HepG2 (cell line): ENCODE data around the gene PIEZO1.

Experiments used
- BRD4 ChIP-seq: sonication (generic); formaldehyde crosslinking; IDR thresholded peaks from 2 replicates; pipeline ENCODE4 v1.4.0; 2020; ENCODE audit warnings: missing genetic modification reagents
- CENPT ChIP-seq: sonication (generic); formaldehyde crosslinking; IDR thresholded peaks from 2 replicates; pipeline ENCODE4 v1.8.0; 2022; ENCODE audit warnings: low read depth, mild to moderate bottlenecking, moderate library complexity, missing genetic modification reagents
- ZFP36 ChIP-seq: fragments of 150-350 bp; IDR thresholded peaks from 2 replicates; pipeline ENCODE4 v1.6.1; 2018; ENCODE audit warnings: borderline replicate concordance, low read length, low read depth; ENCODE audit not compliant: partially characterized antibody
- ZNF30 ChIP-seq: sonication (generic); formaldehyde crosslinking; IDR thresholded peaks from 2 replicates; pipeline ENCODE4 v1.5.0; 2020; ENCODE audit warnings: mild to moderate bottlenecking, missing genetic modification reagents
- ZNF549 ChIP-seq: sonication (generic); formaldehyde crosslinking; IDR thresholded peaks from 2 replicates; pipeline ENCODE4 v1.5.0; 2020; ENCODE audit warnings: missing genetic modification reagents
- TF ChIP-seq, protein P1 (sequence below): IDR thresholded peaks from 2 replicates; pipeline ENCODE4 v1.6.1; 2016; ENCODE audit warnings: low read depth, borderline replicate concordance
- TF ChIP-seq, protein P2 (sequence below): sonication (generic); formaldehyde crosslinking; IDR thresholded peaks from 2 replicates; pipeline ENCODE4 v1.5.0; 2020; ENCODE audit warnings: mild to moderate bottlenecking, missing genetic modification reagents, moderate library complexity
- TF ChIP-seq, protein P3 (sequence below): IDR thresholded peaks from 2 replicates; pipeline ENCODE4 v1.6.1; 2016; ENCODE audit warnings: control low read depth
- TF ChIP-seq, protein P4 (sequence below): sonication (generic); formaldehyde crosslinking; IDR thresholded peaks from 2 replicates; pipeline ENCODE4 v1.4.0; 2020; ENCODE audit warnings: low read depth, mild to moderate bottlenecking, missing genetic modification reagents
- TF ChIP-seq, protein P5 (sequence below): sonication (generic); formaldehyde crosslinking; IDR thresholded peaks from 2 replicates; pipeline ENCODE4 v1.4.0; 2020; ENCODE audit warnings: missing genetic modification reagents
- TF ChIP-seq, protein P6 (sequence below): sonication (generic); formaldehyde crosslinking; IDR thresholded peaks from 2 replicates; pipeline ENCODE4 v1.4.0; 2020; ENCODE audit warnings: missing genetic modification reagents
- TF ChIP-seq, protein P7 (sequence below), 2 experiments: IDR thresholded peaks; 2 replicates each; pipeline ENCODE4 v1.6.1; 2011 to 2012; ENCODE audit warnings: low read length in 2 of 2, borderline replicate concordance in 1 of 2, low read depth in 1 of 2, mild to moderate bottlenecking in 1 of 2, moderate library complexity in 1 of 2
- TF ChIP-seq, protein P8 (sequence below): sonication (generic); formaldehyde crosslinking; IDR thresholded peaks from 2 replicates; pipeline ENCODE4 v1.4.0; 2020; ENCODE audit warnings: missing genetic modification reagents

DNA sequence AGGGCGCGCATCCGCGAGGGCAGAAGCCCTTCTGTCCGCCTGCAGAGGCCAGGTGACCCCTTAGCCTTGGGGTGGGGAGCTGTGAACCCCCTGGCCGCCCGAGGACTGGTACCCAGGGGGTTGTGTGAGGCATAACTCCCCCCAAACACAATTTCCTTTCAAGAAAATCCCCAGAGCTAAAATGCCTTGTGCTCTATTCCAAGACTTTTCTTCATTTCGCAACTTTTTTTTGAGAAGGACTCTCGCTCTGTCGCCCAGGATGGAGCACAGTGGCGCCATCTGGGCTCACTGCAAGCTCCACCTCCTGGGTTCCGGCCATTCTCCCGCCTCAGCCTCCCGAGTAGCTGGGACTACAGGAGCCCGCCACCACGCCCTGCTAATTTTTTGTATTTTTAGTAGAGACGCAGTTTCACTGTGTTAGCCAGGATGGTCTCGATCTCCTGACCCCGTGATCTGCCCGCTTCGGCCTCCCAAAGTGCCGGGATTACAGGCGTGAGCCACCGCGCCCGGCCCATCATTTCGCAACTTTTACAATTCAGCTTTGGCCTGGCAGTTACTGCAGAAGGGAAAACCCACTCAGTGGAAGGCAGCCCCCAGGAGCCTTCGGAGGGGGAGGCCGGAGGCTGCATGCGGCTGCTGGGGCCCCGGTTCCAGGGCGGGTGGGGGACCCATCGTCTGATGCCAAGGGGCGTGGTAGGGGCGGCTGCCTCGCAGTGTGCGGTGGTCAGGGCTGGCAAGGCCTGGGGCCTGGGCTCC, 27.7 kb upstream of the PIEZO1 start:
- TF ChIP-seq, protein P1, sequence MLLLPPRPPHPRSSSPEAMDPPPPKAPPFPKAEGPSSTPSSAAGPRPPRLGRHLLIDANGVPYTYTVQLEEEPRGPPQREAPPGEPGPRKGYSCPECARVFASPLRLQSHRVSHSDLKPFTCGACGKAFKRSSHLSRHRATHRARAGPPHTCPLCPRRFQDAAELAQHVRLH = no peak
- TF ChIP-seq ZFP36 (no peak), ZNF30 (CRISPR knock-in tag) (no peak), BRD4 (CRISPR knock-in tag) (no peak), CENPT (CRISPR knock-in tag) (no peak), ZNF549 (CRISPR knock-in tag) (no peak)
- TF ChIP-seq, protein P2, sequence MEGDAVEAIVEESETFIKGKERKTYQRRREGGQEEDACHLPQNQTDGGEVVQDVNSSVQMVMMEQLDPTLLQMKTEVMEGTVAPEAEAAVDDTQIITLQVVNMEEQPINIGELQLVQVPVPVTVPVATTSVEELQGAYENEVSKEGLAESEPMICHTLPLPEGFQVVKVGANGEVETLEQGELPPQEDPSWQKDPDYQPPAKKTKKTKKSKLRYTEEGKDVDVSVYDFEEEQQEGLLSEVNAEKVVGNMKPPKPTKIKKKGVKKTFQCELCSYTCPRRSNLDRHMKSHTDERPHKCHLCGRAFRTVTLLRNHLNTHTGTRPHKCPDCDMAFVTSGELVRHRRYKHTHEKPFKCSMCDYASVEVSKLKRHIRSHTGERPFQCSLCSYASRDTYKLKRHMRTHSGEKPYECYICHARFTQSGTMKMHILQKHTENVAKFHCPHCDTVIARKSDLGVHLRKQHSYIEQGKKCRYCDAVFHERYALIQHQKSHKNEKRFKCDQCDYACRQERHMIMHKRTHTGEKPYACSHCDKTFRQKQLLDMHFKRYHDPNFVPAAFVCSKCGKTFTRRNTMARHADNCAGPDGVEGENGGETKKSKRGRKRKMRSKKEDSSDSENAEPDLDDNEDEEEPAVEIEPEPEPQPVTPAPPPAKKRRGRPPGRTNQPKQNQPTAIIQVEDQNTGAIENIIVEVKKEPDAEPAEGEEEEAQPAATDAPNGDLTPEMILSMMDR (CRISPR knock-in tag) = no peak; the same call in 1 of the 2 replicates
- TF ChIP-seq, protein P3, sequence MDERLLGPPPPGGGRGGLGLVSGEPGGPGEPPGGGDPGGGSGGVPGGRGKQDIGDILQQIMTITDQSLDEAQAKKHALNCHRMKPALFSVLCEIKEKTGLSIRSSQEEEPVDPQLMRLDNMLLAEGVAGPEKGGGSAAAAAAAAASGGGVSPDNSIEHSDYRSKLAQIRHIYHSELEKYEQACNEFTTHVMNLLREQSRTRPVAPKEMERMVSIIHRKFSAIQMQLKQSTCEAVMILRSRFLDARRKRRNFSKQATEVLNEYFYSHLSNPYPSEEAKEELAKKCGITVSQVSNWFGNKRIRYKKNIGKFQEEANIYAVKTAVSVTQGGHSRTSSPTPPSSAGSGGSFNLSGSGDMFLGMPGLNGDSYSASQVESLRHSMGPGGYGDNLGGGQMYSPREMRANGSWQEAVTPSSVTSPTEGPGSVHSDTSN = no peak
- TF ChIP-seq, protein P4, sequence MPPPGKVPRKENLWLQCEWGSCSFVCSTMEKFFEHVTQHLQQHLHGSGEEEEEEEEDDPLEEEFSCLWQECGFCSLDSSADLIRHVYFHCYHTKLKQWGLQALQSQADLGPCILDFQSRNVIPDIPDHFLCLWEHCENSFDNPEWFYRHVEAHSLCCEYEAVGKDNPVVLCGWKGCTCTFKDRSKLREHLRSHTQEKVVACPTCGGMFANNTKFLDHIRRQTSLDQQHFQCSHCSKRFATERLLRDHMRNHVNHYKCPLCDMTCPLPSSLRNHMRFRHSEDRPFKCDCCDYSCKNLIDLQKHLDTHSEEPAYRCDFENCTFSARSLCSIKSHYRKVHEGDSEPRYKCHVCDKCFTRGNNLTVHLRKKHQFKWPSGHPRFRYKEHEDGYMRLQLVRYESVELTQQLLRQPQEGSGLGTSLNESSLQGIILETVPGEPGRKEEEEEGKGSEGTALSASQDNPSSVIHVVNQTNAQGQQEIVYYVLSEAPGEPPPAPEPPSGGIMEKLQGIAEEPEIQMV (CRISPR knock-in tag) = 0 out of 2 replicates have a peak, but pooled peaks have one; percentile 59
- TF ChIP-seq, protein P5, sequence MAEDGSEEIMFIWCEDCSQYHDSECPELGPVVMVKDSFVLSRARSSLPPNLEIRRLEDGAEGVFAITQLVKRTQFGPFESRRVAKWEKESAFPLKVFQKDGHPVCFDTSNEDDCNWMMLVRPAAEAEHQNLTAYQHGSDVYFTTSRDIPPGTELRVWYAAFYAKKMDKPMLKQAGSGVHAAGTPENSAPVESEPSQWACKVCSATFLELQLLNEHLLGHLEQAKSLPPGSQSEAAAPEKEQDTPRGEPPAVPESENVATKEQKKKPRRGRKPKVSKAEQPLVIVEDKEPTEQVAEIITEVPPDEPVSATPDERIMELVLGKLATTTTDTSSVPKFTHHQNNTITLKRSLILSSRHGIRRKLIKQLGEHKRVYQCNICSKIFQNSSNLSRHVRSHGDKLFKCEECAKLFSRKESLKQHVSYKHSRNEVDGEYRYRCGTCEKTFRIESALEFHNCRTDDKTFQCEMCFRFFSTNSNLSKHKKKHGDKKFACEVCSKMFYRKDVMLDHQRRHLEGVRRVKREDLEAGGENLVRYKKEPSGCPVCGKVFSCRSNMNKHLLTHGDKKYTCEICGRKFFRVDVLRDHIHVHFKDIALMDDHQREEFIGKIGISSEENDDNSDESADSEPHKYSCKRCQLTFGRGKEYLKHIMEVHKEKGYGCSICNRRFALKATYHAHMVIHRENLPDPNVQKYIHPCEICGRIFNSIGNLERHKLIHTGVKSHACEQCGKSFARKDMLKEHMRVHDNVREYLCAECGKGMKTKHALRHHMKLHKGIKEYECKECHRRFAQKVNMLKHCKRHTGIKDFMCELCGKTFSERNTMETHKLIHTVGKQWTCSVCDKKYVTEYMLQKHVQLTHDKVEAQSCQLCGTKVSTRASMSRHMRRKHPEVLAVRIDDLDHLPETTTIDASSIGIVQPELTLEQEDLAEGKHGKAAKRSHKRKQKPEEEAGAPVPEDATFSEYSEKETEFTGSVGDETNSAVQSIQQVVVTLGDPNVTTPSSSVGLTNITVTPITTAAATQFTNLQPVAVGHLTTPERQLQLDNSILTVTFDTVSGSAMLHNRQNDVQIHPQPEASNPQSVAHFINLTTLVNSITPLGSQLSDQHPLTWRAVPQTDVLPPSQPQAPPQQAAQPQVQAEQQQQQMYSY (CRISPR knock-in tag) = no peak
- TF ChIP-seq, protein P6, sequence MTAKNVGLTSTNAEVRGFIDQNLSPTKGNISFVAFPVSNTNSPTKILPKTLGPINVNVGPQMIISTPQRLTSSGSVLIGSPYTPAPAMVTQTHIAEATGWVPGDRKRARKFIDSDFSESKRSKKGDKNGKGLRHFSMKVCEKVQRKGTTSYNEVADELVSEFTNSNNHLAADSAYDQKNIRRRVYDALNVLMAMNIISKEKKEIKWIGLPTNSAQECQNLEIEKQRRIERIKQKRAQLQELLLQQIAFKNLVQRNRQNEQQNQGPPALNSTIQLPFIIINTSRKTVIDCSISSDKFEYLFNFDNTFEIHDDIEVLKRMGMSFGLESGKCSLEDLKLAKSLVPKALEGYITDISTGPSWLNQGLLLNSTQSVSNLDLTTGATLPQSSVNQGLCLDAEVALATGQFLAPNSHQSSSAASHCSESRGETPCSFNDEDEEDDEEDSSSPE (CRISPR knock-in tag) = no peak; the same call in 1 of the 2 replicates
- TF ChIP-seq, protein P7, sequence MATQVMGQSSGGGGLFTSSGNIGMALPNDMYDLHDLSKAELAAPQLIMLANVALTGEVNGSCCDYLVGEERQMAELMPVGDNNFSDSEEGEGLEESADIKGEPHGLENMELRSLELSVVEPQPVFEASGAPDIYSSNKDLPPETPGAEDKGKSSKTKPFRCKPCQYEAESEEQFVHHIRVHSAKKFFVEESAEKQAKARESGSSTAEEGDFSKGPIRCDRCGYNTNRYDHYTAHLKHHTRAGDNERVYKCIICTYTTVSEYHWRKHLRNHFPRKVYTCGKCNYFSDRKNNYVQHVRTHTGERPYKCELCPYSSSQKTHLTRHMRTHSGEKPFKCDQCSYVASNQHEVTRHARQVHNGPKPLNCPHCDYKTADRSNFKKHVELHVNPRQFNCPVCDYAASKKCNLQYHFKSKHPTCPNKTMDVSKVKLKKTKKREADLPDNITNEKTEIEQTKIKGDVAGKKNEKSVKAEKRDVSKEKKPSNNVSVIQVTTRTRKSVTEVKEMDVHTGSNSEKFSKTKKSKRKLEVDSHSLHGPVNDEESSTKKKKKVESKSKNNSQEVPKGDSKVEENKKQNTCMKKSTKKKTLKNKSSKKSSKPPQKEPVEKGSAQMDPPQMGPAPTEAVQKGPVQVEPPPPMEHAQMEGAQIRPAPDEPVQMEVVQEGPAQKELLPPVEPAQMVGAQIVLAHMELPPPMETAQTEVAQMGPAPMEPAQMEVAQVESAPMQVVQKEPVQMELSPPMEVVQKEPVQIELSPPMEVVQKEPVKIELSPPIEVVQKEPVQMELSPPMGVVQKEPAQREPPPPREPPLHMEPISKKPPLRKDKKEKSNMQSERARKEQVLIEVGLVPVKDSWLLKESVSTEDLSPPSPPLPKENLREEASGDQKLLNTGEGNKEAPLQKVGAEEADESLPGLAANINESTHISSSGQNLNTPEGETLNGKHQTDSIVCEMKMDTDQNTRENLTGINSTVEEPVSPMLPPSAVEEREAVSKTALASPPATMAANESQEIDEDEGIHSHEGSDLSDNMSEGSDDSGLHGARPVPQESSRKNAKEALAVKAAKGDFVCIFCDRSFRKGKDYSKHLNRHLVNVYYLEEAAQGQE (IDR thresholded peaks at IDR 0.05; ENCODE audit: borderline replicate concordance in 1 of 2, low read depth in 1 of 2, low read length in 2 of 2) = no peak
- TF ChIP-seq, protein P8, sequence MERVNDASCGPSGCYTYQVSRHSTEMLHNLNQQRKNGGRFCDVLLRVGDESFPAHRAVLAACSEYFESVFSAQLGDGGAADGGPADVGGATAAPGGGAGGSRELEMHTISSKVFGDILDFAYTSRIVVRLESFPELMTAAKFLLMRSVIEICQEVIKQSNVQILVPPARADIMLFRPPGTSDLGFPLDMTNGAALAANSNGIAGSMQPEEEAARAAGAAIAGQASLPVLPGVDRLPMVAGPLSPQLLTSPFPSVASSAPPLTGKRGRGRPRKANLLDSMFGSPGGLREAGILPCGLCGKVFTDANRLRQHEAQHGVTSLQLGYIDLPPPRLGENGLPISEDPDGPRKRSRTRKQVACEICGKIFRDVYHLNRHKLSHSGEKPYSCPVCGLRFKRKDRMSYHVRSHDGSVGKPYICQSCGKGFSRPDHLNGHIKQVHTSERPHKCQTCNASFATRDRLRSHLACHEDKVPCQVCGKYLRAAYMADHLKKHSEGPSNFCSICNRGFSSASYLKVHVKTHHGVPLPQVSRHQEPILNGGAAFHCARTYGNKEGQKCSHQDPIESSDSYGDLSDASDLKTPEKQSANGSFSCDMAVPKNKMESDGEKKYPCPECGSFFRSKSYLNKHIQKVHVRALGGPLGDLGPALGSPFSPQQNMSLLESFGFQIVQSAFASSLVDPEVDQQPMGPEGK = no peak
